NCI-H2107 treated with DMSO at 0.1 percent for 48 hours (cell line): ENCODE data around the gene DPP9.
"Not testable (repeated sequence)": the region's sequence is repeated elsewhere in the genome, so short reads cannot be mapped to it uniquely, and the experiment has no call there.

Source experiments
- DNase-seq: peaks from one replicate; lab custom pipeline; 2025; ENCODE audit not compliant: unreplicated experiment; lab: John Stamatoyannopoulos, UW

Gene DPP9

GRCh38 chr19:4723595-4724514 is at the start of gene DPP9:
TSS of gene DPP9 (minus strand) at chr19:4723842. CDS start at chr19:4719906, 3,936 bp downstream.
- peak; percentile 89 for DNase-seq

DNA sequence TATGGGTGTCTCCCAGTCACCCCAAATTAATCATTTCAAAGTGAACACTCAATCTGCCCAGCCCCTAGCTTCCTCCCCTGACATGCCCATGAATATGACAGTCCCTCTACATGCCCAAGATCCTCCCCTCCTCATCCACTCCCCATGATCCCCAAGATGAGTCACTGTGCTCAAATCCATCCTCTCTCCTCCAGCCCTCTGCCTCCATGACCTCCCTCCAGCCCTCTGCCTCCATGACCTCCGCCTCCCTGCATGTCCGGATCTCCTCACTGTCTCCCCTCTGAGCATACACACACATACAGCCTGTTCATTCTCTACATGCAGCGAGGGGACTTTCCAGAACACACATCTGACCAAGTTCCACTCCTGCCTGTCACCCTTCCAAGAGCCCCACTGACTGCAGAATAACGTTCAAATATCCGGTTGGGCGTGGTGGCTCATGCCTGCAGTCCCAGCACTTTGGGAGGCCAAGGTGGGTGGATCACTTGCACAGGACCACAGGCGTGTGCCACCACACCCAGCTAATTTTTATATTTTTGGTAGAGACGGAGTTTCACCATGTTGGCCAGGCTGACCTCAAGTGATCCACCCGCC is 49.5 kb upstream of the DPP9 start:
- no peak for DNase-seq

- DNase-seq, result no peak
Measured at GRCh38 chr19:4772566-4772965, 48.9 kb upstream of the DPP9 start.

GRCh38 chr19:4768934-4769777 is 45.5 kb upstream of the DPP9 start:
- peak; percentile 89 for DNase-seq

DNA sequence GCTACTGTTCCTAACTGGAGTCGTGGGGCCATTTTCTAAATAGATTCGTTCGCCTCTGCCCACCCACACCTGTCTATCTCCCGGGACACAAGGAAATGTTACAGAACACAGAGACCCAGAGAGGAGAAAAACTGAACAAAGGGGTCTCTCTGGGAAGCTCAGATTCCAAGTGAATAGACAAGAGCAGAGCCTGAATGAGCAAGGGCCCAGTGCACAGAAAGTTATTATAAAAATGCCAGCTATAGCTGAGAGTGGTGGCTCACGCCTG is 40.7 kb upstream of the DPP9 start:
- DNase-seq, result no peak

DNA sequence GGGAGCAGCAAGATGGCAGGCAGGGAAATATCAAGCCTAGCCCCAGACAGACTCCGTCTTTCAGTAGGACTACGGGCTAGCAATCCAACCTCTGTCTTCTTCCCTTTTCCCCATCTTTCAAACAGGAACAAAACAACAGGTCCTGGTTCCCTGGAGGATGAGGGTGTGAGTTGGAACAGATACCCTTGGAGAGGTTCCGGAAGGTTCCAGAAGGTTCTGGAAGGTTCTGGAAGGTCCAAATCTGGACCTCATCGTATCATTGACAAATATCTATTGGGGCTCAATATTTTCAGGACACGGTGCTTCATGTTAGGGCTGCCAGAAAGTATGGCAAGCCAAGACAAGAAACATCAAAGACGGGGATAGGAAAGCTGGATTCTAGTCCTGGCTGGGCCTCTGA is 39.4 kb upstream of the DPP9 start:
- no peak for DNase-seq

GRCh38 chr19:4760285-4760650 is 36.6 kb upstream of the DPP9 start:
- DNase-seq, result no peak

DNA sequence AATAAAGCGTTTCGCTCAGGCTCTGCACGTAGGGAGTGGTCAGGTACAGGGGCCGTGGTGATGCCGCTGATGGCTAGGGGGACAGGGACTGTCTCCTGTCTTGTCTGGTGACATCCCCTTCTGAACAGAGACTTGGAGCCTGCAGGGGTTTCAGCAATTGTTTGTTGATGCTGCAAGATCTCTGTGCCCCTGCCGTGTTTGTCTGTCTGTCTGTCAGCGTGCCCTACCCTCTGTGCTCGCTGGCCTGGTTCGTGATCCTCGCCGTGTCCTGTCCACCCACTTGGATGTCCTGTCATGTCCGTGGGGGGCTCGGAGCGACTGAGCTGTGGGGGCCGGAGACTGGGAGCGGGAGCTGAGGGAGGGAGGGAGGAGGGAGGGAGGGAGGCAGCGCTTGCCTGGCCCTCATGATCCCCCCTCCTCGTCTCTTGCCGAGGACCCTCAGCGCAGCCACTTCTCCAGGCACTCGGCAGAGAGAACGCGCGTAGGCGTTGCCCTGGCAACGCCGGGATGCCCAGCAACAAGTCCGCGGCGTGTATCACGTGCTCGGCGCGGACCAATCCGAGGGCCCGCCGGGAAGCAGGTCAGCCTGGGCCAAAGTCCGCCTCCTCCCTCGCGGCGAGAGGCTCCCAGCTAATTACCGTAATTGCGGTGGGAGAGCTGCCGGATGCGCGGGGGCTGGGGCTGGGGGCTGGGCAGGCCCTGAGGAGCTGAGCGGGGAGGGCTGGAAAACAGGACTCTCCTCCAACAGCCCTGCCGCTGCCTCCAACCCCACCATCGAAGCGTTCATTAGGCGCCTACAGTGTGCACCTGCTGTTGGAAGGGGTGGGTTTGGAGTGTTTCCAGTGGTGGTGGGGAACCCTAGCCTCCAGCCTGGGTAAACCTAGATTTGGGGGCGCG is 36.0 kb upstream of the DPP9 start:
- DNase-seq, result peak; percentile 59

DNA sequence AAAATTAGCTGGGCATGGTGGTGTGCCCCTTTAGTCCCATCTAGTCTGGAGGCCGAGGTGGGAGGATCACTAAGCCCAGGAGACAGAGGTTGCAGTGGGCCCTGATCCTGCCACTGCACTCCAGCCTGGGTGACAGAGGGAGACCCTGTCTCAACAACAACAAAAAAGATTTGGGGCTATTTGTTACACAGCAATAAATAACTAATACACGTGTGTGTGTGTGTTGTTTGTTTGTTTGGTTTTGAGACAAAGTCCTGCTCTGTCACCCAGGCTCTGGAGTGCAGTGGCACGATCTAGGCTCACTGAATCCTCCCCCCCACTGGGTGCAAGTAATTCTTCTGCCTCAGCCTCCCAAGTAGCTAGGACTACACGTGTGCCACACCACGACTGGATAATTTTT is 35.0 kb upstream of the DPP9 start:
- DNase-seq, result no peak

DNA sequence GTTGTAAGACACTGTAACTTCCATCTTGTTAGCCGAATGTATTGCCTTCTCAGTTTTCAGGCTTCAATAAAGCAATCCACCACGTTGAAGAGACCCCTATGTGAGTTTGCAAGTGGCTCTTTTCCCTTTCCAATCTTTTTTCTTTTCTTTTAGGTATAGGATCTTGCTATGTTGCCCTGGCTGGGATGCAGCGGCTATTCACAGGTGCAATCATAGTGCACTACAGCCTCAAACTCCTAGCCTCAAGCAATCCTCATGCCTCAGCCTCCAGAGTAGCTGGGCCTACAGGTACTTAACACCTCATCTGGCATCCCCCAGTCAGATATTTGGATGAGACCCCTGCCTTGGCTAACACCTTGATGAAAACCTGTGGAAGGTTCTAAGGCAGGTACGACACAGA is 34.4 kb upstream of the DPP9 start:
- no peak for DNase-seq

DNA sequence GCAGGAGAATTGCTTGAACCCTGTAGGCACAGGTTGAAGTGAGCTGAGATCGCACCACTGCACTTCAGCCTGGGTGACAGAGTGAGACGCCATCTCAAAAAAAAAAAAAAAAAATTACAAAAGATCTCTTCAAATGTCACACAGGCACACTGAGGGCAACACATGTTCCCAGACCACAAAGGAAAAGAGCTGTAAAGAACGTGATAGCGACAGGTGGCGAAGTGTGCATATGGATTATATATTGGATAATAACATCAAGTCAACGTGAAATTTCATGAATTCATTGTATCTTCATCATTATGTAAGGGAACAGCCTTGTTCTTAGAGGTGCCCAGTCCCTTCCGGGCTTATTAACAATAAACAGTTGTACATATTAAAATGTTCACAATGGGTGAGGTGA is 31.8 kb upstream of the DPP9 start:
- no peak for DNase-seq

- DNase-seq, result no peak
Measured at GRCh38 chr19:4754248-4754647, 30.6 kb upstream of the DPP9 start.

- DNase-seq, result no peak
Measured at GRCh38 chr19:4749870-4750590, 26.4 kb upstream of the DPP9 start.

DNA sequence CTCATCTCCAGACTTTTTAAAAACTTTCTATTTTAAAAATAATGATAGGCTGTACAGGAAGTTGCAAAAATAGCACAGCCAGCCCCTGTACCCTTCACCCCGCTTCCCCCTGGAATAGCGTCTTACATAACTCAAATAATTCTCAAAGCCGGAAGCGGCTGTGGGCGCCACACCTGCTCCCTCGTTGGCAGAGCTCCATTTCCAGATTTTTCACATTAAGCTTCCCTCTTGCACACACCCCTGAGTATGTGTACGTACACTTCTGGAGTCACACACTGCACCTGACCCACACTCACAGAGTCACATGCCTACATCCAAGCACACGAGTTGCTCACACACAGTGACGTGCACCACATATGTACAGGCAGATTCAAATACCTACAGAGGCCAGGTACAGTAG is 24.9 kb upstream of the DPP9 start:
- no peak for DNase-seq

DNA sequence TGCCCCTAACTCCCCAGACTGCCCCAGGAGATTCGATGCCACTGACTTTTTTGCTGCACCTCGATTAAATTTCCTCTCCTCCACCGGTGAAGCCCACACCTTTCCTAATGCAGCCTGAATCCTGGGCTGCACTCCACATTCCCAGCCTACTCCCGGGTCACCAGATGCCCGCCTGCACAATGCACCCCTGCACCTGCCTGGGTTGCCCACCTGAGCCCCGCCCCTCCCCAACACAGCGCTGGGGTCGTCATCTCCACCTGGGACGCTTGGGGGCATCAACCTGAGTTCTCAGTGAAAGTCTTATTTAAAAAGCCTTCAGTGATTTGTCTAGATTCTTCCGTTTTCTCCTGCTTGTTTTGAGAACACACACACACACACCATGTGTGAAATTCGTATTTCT is 24.5 kb upstream of the DPP9 start:
- DNase-seq, result no peak

DNA sequence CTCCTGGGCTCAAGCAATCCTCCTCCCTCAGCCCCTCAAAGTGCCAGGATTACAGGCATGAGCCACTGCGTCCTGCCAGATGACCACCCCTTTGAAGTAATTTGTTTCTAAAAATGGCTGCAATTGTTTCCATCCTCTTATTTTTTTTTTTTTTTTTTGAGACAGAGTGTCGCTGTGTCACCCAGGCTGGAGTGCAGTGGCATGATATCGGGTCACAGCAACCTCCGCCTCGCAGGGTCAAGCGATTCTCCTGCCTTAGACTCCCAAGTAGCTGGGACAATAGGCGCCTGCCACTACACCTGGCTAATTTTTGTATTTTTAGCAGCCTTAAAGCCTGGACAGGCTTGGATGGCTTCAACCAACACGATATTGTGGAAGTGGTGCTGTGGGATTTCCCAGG is 22.3 kb upstream of the DPP9 start:
- DNase-seq, result no peak

DNA sequence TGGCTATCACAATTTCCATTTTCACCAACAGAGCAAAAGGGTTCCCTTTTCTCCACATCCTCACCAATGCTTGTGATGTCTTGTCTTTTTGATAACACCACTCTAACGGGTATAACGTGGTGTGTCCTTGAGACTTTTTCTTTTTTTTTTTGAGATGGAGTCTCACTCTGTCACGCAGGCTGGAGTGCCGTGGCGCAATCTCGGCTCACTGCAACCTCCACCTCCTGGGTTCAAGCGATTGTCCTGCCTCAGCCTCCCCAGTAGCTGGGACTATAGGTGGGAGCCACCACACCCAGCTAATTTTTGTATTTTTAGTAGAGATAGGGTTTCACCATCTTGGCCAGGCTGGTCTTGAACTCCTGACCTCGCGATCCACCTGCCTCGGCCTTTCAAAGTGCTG is 21.5 kb upstream of the DPP9 start:
- not testable (repeated sequence) for DNase-seq

GRCh38 chr19:4744451-4745174 is 21.0 kb upstream of the DPP9 start:
- no peak for DNase-seq

DNA sequence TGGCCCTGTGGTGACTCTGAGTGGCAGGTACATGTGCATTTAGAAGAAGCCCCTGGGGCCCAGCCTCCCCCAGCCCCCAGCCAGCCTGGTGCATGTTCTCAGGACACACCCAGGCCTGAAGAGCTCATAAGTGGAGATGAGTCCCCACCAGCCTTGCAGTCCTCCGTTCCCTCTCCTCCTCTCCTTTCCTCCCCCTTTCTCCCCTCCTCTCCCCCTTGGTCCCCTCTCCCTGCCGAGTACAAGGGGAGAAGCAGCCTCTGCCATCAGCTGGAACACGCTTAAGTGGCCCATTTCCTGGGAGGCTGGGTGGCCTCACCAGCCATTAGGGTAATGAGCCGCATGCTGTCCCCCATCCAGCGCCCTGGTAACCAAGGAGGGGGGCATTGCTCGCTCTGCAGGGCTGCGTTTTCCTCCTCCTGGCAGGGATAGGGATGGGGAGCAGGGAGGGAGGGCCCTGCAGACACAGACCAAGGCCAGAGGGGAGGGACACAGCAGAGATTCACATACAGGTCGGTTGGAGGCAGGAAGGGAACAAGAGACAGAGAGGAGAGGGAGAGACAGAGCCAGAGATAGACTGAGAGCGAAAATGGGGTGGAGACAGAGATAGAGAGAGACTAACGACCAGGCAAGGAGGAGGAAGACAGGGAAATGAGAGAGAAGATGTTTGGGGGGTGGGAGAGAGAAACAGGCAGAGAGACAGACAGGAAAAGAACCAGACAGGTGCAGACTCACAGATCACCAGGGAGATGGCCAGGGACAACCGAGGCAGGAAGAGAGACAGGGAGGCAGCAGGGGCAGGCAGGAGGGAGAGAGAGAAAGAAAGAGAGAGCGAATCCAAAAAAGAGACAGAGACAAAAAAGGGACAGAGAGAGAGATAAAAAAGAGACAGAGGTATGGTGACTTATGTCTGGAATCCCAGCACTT is 19.3 kb upstream of the DPP9 start:
- peak; percentile 66 for DNase-seq
